Measurements from ENCODE around the gene DRC7. TPM values are rescaled to one million over a fixed set of nuclear protein-coding genes. Genes with fewer than 3 reads are reported as not detected.

Gene DRC7
- total and polyA plus RNA-seq, 9 of the 15 experiments (the other 6 are each of a cell fraction or from before 2014, with no cell fraction given) = 0.04 to 0.33 (median 0.12) TPM; not detected in 3

DNA sequence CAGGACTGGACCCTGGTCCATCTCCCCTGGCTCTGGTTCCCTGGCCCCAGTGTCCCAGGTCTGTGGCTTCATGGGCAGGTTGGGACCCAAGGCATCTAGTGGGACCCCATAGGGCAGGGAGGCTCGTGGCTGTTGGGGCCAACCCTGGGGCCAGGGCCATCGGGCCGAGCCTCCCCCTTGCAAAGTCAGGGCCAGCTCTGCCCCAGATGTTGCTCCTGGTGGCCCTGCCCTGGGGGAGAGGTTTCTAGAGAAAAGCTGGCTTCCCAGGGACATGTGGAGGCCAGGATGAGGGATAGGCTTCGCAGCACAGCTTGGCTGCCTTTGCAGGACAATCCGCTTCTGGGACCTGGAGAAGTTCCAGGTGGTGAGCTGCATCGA, 57.6 kb downstream of the DRC7 start:
- WGBS (ENCODE audit: insufficient coverage, low coverage, missing lambda C conversion rate) = 84% methylated on average over 4 of the region's 6 CpGs
- no peak for TF ChIP-seq TCF7L2 (IDR thresholded peaks at IDR 0.05; ENCODE audit: low read depth, low read length)
- TF ChIP-seq SMAD4 (CRISPR knock-in tag; conservative IDR thresholded peaks at IDR 0.05) = no peak
- TF ChIP-seq RBFOX2 (IDR thresholded peaks at IDR 0.05; ENCODE audit: low read depth, low read length) = no peak
- TF ChIP-seq, protein P1, sequence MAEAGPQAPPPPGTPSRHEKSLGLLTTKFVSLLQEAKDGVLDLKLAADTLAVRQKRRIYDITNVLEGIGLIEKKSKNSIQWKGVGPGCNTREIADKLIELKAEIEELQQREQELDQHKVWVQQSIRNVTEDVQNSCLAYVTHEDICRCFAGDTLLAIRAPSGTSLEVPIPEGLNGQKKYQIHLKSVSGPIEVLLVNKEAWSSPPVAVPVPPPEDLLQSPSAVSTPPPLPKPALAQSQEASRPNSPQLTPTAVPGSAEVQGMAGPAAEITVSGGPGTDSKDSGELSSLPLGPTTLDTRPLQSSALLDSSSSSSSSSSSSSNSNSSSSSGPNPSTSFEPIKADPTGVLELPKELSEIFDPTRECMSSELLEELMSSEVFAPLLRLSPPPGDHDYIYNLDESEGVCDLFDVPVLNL (CRISPR knock-in tag; IDR thresholded peaks at IDR 0.05; ENCODE audit: low read depth) = no peak
- TF ChIP-seq, protein P2, sequence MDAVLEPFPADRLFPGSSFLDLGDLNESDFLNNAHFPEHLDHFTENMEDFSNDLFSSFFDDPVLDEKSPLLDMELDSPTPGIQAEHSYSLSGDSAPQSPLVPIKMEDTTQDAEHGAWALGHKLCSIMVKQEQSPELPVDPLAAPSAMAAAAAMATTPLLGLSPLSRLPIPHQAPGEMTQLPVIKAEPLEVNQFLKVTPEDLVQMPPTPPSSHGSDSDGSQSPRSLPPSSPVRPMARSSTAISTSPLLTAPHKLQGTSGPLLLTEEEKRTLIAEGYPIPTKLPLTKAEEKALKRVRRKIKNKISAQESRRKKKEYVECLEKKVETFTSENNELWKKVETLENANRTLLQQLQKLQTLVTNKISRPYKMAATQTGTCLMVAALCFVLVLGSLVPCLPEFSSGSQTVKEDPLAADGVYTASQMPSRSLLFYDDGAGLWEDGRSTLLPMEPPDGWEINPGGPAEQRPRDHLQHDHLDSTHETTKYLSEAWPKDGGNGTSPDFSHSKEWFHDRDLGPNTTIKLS (IDR thresholded peaks at IDR 0.05; ENCODE audit: borderline replicate concordance, low read depth) = no peak
- no peak for TF ChIP-seq ZNF431 (CRISPR knock-in tag; IDR thresholded peaks at IDR 0.05)
- no peak for TF ChIP-seq RUNX1 (IDR thresholded peaks at IDR 0.05; ENCODE audit: low read depth)
- TF ChIP-seq FOXP1 (CRISPR knock-in tag; IDR thresholded peaks at IDR 0.05) = no peak
- no peak for TF ChIP-seq ZNF444 (CRISPR knock-in tag; IDR thresholded peaks at IDR 0.05)
- TF ChIP-seq, protein P3, sequence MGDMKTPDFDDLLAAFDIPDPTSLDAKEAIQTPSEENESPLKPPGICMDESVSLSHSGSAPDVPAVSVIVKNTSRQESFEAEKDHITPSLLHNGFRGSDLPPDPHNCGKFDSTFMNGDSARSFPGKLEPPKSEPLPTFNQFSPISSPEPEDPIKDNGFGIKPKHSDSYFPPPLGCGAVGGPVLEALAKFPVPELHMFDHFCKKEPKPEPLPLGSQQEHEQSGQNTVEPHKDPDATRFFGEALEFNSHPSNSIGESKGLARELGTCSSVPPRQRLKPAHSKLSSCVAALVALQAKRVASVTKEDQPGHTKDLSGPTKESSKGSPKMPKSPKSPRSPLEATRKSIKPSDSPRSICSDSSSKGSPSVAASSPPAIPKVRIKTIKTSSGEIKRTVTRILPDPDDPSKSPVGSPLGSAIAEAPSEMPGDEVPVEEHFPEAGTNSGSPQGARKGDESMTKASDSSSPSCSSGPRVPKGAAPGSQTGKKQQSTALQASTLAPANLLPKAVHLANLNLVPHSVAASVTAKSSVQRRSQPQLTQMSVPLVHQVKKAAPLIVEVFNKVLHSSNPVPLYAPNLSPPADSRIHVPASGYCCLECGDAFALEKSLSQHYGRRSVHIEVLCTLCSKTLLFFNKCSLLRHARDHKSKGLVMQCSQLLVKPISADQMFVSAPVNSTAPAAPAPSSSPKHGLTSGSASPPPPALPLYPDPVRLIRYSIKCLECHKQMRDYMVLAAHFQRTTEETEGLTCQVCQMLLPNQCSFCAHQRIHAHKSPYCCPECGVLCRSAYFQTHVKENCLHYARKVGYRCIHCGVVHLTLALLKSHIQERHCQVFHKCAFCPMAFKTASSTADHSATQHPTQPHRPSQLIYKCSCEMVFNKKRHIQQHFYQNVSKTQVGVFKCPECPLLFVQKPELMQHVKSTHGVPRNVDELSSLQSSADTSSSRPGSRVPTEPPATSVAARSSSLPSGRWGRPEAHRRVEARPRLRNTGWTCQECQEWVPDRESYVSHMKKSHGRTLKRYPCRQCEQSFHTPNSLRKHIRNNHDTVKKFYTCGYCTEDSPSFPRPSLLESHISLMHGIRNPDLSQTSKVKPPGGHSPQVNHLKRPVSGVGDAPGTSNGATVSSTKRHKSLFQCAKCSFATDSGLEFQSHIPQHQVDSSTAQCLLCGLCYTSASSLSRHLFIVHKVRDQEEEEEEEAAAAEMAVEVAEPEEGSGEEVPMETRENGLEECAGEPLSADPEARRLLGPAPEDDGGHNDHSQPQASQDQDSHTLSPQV (IDR thresholded peaks at IDR 0.05) = no peak
- no peak for TF ChIP-seq CBX5 (IDR thresholded peaks at IDR 0.05; ENCODE audit: borderline replicate concordance, low read depth)
- TF ChIP-seq FOSL1 (tag; conservative IDR thresholded peaks at IDR 0.05) = no peak
- TF ChIP-seq ZKSCAN1 (IDR thresholded peaks at IDR 0.05; ENCODE audit: low read depth, low read length) = no peak
- no peak for TF ChIP-seq SNIP1 (IDR thresholded peaks at IDR 0.05; ENCODE audit: low read depth)
- TF ChIP-seq HNRNPH1 (optimal IDR thresholded peaks at IDR 0.05; ENCODE audit: low read depth, low read length) = no peak
- no peak for TF ChIP-seq FOXJ3 (CRISPR knock-in tag; IDR thresholded peaks at IDR 0.05)
- TF ChIP-seq TAF15 (IDR thresholded peaks at IDR 0.05; ENCODE audit: low read depth, low read length) = no peak

More for the DNA sequence above, 57.6 kb downstream of the DRC7 start:
- in situ Hi-C loops (cut with MboI) (loop anchor here (10.0 kb wide), 1 partner anchor 253 kb away; the partner anchor contains the start of genes USB1 and ZNF319), intact Hi-C loops (cut with micrococcal nuclease) (no loop called here)
- Histone ChIP-seq H2AFZ (ENCODE audit: low read depth, low read length) (no peak overlapping the region), H3K9ac (ENCODE audit: insufficient read depth in 1 of 2, low read depth in 2 of 2, low read length in 2 of 2) (no peak overlapping the region; a peak in 1 of 4 replicates), H4K20me1 (replicated peaks; ENCODE audit: control insufficient read depth, insufficient read depth, low read length) (no peaks in the 10 kb centered on the region; the same call in none of the 2 replicates), H3K27me3 (ENCODE audit: control insufficient read depth in 2 of 2, insufficient read depth in 2 of 2, low read length in 2 of 2) (no peaks in the 10 kb centered on the region), H3K9me3 (replicated peaks; ENCODE audit: control insufficient read depth, insufficient read depth, low read depth, low read length) (no peaks in the 10 kb centered on the region), H3K4me1 (replicated peaks in 1 of 2; ENCODE audit: control insufficient read depth in 2 of 2, insufficient read depth in 2 of 2, low read length in 2 of 2) (peaks cover 0 to 28% of the 10 kb centered on the region in 2 experiments; a peak in 2 of 5 replicates), H3K27ac (ENCODE audit: extremely low read depth, low read depth, low read length) (no peak overlapping the region), H3K4me3 (no peak overlapping the region), H3K4me2 (ENCODE audit: insufficient read depth, low read length) (no peak overlapping the region), H3K79me2 (ENCODE audit: control insufficient read depth, insufficient read depth, low read length) (no peaks in the 10 kb centered on the region), H3K9me1 (ENCODE audit: control insufficient read depth, insufficient read depth, low read length) (no peaks in the 10 kb centered on the region), H3K36me3 (ENCODE audit: control insufficient read depth, insufficient read depth, low read length) (peaks cover 57% of the 10 kb centered on the region; the same call in 2 of the 3 replicates)
- ChIA-PET CTCF (ENCODE audit: low intra/inter-chr PET ratio) (no interaction called here), POLR2A (interaction anchor here (0.9 to 1.0 kb wide), 2 partner anchors 8 to 266 kb away, joined by 3 read pairs; no protein-coding TSS in a partner anchor)
- ATAC-seq (no peak), FAIRE-seq (no peak), DNase-seq (ENCODE audit: extremely low read depth in 1 of 4, low spot score in 3 of 4) (no peak)
- BruUV-seq (replicated peaks) = no TSS peak
